ENCODE results near the gene UTS2R.
"Not testable (repeated sequence)": the region's sequence is repeated elsewhere in the genome, so short reads cannot be mapped to it uniquely, and the experiment has no call there.

UTS2R gene

GRCh38 chr17:82411396-82412053 lies 40.0 kb downstream of the UTS2R start:
- DNase-seq: no peak

GRCh38 chr17:82412081-82412480 lies 40.5 kb downstream of the UTS2R start:
- not testable (repeated sequence) for DNase-seq

DNA sequence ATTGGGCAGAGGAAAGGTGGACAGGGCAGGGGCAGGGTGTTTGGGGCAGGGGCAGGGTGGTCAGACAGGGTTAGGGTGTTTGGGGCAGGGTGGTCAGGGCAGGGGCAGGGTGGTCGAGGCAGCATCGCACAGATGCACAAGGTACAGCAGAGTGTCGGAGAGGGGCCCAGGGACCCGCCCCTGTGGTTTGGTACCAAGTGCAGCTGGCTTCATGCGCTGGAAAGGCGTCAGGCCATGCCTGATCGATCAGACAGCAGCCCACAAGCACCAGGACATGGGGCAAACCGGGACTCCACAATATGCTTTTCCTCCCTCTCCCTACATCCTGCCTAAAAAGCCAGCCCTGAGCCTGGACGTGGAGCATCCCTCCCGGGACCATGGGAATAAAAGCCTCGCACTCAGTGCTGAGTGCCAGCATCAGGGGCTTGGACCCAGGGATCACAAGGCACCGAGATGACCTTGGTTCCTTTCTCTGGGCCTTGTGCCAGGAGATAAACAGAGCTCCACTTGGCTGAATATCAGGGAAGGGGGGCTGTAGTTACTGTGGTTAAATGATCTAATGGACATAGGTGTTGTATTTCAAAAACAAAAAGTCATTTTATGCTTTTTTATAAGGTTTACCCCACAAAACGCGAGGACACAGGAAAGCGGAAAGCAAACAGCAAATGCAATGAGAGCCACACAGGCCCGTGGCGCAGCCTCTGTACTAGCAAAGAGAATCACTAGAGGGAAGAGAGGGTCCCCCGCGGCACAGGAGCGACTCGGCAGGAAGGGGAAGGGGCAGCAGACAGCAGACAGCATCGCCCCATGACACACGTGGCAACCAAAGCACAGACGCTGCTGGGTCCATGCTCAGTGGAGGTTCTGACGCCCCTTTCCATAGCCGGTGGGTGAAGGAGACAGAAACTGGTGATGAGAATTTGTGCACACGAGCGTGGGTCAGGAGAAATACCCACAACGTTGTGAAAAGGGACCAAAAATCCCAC lies 41.3 kb downstream of the UTS2R start:
- no peak for DNase-seq

GRCh38 chr17:82414548-82415281 lies 43.1 kb downstream of the UTS2R start:
- DNase-seq: peak; percentile 78

DNA sequence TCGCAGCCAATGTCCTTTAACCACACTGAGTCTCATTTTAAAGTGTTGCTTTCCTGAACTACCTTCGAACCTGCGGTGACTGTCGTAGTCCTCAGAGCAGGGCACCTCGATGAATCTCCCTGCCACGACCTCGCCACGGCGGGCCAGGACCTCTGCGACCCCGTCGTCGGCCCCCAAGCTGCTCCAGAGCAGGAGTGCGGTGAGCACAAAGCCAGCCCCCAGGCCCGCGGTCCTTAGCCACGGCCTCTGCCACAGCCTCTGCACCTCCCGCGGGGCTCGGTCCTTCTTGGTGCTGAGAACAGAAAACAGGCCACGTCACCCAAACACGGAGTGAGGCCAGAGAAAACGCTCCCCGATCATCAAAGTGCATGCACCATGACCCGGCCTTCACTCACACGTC lies 43.8 kb downstream of the UTS2R start:
- DNase-seq: no peak

- no peak for DNase-seq
Measured at GRCh38 chr17:82415786-82416185, 44.2 kb downstream of the UTS2R start.

GRCh38 chr17:82416264-82416663 lies 44.7 kb downstream of the UTS2R start:
- no peak for DNase-seq

- DNase-seq: no peak
Measured at GRCh38 chr17:82416771-82417170, 45.2 kb downstream of the UTS2R start.

DNA sequence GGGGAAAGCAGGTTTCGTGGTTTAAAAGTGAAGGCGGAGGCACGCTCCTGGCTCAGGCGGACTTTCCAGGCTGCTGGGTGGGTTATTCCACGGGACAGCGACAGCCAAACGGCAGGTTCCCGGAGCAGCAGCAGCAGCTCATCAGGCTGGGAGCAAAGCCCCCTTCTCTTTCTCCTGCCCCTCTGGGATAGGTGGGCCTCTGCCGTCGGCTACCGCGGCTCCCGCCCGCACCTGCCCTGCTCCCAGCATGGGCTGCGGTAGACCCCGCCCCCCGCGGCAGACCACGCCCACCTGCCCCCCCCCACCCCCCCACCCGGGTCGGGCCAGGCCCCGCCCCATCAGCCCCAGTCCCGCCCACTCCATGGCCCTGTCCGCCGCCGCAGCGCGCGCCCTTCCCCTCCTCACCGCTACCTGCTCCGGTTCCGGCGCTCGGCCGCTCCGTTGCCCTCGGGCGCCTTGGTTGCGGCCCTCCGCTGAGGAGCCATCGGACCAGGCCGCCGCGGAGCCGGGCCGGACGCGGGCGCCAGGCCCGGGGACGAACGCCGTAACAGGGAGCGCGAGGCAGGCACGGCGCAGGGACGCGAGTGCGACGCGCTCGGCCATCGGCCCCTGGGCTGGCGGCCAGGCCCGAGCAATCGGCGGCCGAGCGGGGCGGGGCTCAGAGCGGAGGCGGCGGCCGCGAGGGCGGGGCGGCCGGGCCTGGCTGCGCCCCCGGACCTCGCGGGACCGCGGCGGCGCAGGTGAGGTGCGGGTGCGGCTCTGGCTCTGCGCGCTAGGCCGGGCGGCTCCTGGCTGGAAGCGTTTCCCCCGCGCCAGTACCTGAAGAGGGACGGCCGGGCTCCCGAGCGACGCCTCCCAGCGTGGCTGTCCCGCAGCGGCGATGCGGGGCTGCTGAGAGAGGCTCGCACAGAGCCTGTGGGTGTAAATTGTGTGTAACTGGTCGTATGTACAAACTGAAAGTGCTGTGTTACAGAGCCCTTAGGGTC lies 46.7 kb downstream of the UTS2R start, which contains the start of the genes HEXD and OGFOD3:
HEXD (plus strand) TSS at position 347 of the 986 bp plus-strand sequence. CDS start 1,453 bp downstream, outside the sequence.
OGFOD3 (minus strand) TSS at position 586 of the 986 bp plus-strand sequence; CDS start at position 485, 101 bp downstream.
- DNase-seq: peak; percentile 90

GRCh38 chr17:82419540-82419939 lies 48.0 kb downstream of the UTS2R start:
- no peak for DNase-seq

DNA sequence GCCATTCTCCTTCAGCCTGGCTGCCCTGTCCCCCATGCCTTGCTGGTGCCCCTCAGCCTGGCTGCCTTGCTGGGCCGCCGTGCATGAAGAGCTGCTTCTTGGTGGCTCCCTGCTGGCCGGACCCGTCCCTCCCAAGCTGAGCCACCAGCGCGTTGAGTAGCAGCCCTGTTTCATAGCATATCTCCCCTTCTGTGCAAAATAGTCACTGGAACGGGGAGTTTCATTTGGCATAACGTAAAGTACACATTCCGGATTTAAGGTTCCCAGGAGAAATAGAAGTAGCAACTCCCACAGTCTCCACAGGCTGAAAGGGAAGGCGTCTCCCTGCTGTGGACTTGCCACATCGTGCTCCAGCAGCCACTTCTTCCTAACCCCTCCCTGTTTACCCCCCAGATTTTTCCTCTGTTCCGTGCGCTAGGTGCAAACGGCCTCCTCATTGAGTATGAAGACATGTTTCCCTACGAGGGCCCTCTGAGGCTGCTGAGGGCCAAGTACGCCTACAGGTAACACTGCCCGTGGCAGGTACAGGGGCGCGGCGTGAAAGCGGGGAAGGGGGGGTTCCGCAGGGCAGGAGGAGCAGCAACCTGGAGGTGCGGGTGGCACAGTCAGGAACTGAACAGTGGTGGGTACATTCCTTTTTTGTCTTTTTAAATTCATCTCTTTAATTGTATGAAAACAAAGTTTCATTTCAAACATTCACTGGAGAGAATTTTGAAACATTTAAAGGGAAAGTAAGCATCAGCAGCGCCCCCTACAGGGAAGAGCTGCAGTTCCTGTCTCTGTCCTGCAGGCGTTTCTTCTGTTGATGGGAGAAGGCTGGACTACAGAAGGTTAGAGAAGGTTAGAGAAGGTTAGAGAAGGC lies 52.7 kb downstream of the UTS2R start:
- DNase-seq: peak; percentile 63

GRCh38 chr17:82424863-82425159 lies 53.2 kb downstream of the UTS2R start:
- DNase-seq: no peak

Data from NCI-H82 (cell line).